ENCODE results near the gene GRID1. TPM values are rescaled to one million over a fixed set of nuclear protein-coding genes. Genes with fewer than 3 reads are reported as not detected.

The GRID1 gene
- total RNA-seq, 4 donors from 2014 or later = 1.4 to 4.9 (median 2.0) TPM

- H3K4me3 ChIP-seq (ENCODE audit: low read depth, poor library complexity, severe bottlenecking) = no peak overlapping the region
- TF ChIP-seq POLR2A (IDR thresholded peaks at IDR 0.05) (no peak), CTCF (IDR thresholded peaks at IDR 0.05) (no peak)
- 83 to 87% methylated on average over 5 of the region's 5 CpGs for WGBS, 2 donors
- DNase-seq (ENCODE audit: low spot score in 2 of 2) = no peak
- intact Hi-C loops (cut with DNase I; ENCODE audit: low total_unique reads) = no loop called here
Measured at GRCh38 chr10:86167121-86167761, 199.4 kb downstream of the GRID1 start.

DNA sequence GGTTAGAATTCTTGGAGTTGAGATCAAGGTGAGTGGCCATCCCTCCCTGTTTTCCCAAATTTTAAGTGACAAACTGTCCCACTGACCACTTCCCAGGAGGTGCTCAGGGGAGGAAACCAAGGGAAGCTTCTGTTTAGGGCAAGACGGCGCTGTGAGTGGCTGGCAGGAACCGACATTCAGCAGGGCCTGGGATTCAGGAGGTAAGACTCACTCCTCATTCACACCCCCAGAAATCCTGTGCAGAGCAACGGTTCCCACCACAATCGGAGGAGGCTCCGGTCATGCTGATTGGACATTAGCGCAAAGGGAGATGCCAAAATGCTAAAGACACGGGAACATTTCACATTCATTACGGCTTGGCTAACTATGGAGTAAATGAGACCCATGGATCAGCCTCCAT is 200.9 kb downstream of the GRID1 start:
- intact Hi-C loops (cut with DNase I; ENCODE audit: low total_unique reads) = no loop called here
- 90 to 92% methylated on average over 9 of the region's 9 CpGs for WGBS, 2 donors
- no peak for DNase-seq (ENCODE audit: low spot score in 2 of 2)
- TF ChIP-seq CTCF (IDR thresholded peaks at IDR 0.05) (no peak), POLR2A (IDR thresholded peaks at IDR 0.05) (no peak)
- no peak overlapping the region for H3K4me3 ChIP-seq (ENCODE audit: low read depth, poor library complexity, severe bottlenecking)

GRCh38 chr10:86164960-86165630 is 201.5 kb downstream of the GRID1 start:
- no peak for DNase-seq (ENCODE audit: low spot score in 2 of 2)
- H3K4me3 ChIP-seq (ENCODE audit: low read depth, poor library complexity, severe bottlenecking) = no peak overlapping the region
- 82 to 88% methylated on average over 8 of the region's 8 CpGs for WGBS, 2 donors
- no peak for TF ChIP-seq CTCF (IDR thresholded peaks at IDR 0.05)
- TF ChIP-seq POLR2A (IDR thresholded peaks at IDR 0.05) = no peak
- intact Hi-C loops (cut with DNase I; ENCODE audit: low total_unique reads) = no loop called here

DNA sequence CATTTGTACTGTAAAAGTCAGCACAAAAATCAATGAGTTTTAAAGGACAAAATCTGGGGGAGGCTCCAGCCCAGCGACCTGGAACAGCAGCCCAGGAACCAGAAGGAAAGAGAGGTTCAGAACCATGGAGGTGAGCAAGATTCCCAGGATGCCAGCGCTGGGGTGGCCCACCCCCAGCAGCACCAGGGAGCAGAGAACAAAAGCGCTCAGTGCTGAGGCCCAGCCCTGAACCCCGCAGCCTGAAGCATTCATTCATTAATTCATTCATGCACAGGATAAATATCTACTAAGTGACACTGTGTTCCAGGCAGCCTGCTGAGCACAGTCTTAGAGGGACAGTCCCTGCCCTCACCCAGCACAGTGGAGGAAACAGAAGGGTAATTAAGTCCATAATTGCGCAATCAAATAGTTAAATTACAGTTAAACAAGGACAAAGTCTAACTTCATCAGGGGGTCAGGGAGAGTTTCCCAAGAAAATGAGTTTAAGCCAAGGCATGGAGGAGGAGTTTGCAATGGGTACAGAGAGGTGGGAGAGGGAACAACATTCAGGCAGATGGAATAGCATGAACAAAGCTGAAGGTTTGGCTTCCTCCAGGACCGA is 202.3 kb downstream of the GRID1 start:
- 90 to 93% methylated on average over 6 of the region's 6 CpGs for WGBS, 2 donors
- no peak overlapping the region for H3K4me3 ChIP-seq (ENCODE audit: low read depth, poor library complexity, severe bottlenecking)
- TF ChIP-seq POLR2A (IDR thresholded peaks at IDR 0.05) (no peak), CTCF (IDR thresholded peaks at IDR 0.05) (no peak)
- intact Hi-C loops (cut with DNase I; ENCODE audit: low total_unique reads) = no loop called here
- DNase-seq (ENCODE audit: low spot score in 2 of 2) = peak in 1 of 2 donors; percentile 42

- H3K4me3 ChIP-seq (ENCODE audit: low read depth, poor library complexity, severe bottlenecking) = no peak overlapping the region
- WGBS, 2 donors = 82 to 87% methylated on average over 13 of the region's 13 CpGs
- intact Hi-C loops (cut with DNase I; ENCODE audit: low total_unique reads) = no loop called here
- peak in 1 of 2 donors; percentile 56 for DNase-seq (ENCODE audit: low spot score in 2 of 2)
- TF ChIP-seq POLR2A (IDR thresholded peaks at IDR 0.05) (no peak), CTCF (IDR thresholded peaks at IDR 0.05) (no peak)
Measured at GRCh38 chr10:86163522-86164173, 202.9 kb downstream of the GRID1 start.

Measured in lower leg skin (tissue), 4 donors.